Measurements from ENCODE around the gene SLC30A3. TPM values are rescaled to one million over a fixed set of nuclear protein-coding genes. Genes with fewer than 3 reads are reported as not detected.

The SLC30A3 gene
- total RNA-seq, 4 donors from 2014 or later = not detected

DNA sequence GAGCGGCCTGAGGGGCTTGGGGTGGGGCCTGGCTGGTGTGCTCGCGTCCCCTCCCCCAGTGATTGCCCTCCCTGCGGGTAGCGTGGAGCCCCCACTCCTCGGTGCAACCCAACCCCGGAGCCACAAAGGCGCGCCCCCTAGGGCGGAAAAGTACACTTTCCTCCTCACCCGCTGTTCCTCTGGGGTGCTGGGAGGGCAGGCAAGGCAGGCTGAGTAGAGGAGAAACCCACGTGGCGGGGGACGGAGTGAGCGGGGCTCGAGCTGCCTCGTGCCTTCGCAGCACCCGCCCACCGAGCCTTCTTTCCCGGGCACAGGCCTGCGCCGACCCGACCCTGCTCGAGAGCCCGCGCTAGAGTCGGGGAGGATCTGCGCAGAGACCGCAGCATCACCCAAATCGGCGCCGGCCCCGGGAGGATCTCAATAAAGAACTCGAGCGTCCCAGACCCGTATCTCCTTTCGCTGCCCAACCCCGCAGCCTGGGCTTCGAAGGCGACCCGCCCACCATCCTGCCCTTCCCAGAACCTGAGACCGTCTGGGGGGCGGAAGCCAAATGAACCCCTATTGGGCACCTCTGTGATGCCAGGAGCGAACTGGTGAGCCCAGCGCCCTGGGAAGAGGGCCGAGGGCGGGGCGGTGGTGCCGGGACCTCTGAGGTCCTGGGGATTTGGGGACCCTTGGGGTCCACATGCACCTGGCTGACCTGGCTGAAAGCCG, 43.9 kb upstream of the SLC30A3 start:
- TF ChIP-seq, protein P1, sequence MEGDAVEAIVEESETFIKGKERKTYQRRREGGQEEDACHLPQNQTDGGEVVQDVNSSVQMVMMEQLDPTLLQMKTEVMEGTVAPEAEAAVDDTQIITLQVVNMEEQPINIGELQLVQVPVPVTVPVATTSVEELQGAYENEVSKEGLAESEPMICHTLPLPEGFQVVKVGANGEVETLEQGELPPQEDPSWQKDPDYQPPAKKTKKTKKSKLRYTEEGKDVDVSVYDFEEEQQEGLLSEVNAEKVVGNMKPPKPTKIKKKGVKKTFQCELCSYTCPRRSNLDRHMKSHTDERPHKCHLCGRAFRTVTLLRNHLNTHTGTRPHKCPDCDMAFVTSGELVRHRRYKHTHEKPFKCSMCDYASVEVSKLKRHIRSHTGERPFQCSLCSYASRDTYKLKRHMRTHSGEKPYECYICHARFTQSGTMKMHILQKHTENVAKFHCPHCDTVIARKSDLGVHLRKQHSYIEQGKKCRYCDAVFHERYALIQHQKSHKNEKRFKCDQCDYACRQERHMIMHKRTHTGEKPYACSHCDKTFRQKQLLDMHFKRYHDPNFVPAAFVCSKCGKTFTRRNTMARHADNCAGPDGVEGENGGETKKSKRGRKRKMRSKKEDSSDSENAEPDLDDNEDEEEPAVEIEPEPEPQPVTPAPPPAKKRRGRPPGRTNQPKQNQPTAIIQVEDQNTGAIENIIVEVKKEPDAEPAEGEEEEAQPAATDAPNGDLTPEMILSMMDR (IDR thresholded peaks at IDR 0.05; ENCODE audit: low read depth) = no peak

DNA sequence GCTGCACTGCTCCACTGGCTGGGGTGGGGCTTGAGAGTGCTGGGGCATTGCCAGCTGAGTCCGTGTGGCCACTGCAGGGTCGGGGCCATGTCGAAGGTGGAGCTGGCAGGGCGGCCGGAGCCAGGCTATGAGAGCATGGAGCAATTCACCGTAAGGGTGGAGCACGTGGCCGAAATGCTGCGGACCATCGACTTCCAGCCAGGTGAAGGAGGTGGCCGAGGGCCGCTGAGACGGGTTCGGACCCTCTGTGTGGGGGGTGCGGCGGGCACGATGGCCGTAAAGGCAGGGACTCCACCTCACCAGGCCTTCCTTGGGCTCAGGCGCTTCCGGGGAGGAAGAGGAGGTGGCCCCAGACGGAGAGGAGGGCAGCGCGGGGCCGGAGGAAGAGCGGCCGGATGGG, 43.3 kb upstream of the SLC30A3 start:
- TF ChIP-seq, protein P1 (IDR thresholded peaks at IDR 0.05; ENCODE audit: low read depth) = no peak

DNA sequence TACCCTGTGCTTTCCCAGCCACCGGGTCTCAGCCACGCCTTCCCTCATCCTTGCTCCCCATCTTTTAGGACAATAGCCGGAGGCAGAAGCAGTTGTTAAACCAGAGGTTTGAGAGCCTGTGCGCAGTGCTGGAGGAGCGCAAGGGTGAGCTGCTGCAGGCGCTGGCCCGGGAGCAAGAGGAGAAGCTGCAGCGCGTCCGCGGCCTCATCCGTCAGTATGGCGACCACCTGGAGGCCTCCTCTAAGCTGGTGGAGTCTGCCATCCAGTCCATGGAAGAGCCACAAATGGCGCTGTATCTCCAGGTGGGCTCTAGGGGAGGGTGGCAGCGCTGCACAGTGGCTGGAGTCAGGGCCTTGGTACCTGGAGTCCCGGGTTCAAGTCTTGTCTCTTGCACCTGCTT, 42.7 kb upstream of the SLC30A3 start:
- TF ChIP-seq, protein P1 (IDR thresholded peaks at IDR 0.05; ENCODE audit: low read depth) = no peak

DNA sequence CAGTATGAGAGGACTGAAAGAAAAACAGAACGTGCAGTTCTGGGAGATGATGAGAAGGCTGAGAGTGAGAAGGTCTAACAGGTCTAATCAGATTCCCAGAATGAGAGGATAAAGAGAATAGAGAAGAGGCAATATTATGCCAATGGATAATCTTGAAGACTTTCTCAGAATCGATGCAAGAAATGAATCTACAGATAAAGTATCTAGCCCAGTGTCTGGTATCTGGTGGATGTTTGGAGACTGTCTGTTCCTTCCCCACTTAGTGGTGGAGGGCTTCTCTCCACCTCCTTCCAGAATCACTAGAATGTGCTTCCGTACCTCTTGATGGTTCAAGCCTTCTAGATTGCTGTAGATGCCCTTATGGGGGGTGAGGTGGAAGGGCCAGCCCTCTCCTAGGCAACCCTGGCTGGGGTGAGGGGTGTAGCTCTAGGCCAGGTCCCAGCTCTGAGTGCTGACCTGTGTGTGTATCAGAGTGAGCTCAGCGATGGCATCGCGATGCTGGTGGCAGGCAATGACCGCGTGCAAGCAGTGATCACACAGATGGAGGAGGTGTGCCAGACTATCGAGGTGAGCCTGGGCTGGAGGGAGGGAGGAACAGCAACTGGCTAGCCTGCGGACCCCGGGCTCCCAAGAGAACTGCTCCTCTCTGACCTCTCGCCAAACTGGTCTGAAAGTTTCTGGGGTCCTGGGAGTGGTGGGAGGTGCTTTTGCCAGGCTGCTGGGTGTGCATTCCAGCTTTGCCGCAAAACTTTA, 41.8 kb upstream of the SLC30A3 start:
- TF ChIP-seq, protein P1 (IDR thresholded peaks at IDR 0.05; ENCODE audit: low read depth) = no peak

DNA sequence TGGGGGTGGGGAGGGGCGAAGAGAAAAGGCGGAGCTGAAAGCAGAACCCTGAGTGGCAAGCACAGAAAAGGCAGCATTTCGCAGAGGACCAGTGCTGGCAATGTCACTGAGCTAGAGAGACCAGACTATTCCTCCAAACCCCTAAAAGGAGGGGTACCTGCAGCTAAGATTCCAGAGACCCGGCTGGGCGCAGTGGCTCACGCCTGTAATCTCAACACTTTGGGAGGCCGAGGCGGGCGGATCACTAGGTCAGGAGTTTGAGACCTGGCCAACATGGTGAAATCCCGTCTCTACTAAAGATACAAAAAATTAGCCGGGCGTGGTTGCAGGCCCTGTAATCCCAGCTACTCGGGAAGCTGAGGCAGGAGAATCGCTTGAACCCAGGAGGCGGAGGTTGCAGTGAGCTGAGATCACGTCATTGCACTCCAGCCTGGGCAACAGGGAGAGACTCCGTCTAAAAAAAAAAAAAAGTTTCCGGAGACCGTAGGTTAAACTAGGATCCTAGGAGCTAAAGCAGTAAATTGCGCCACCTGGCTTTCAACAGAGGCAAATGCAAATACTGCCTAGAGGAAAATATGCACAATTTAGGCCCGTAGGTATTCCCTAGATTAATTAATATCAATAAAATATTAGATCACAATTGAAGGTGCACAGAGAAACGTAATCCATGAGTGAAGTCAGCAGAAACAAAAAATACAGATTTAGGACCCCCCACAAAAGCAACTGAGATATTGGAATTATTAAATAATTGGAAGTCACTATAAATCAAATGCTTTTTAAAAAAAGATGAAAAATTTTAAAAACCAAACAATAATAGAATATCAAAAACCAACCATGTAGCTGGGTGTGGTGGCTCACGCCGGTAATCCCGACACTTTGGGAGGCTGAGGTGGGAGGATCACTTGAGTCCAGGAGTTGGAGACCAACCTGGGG, 40.5 kb upstream of the SLC30A3 start:
- TF ChIP-seq, protein P1 (IDR thresholded peaks at IDR 0.05; ENCODE audit: low read depth) = no peak

DNA sequence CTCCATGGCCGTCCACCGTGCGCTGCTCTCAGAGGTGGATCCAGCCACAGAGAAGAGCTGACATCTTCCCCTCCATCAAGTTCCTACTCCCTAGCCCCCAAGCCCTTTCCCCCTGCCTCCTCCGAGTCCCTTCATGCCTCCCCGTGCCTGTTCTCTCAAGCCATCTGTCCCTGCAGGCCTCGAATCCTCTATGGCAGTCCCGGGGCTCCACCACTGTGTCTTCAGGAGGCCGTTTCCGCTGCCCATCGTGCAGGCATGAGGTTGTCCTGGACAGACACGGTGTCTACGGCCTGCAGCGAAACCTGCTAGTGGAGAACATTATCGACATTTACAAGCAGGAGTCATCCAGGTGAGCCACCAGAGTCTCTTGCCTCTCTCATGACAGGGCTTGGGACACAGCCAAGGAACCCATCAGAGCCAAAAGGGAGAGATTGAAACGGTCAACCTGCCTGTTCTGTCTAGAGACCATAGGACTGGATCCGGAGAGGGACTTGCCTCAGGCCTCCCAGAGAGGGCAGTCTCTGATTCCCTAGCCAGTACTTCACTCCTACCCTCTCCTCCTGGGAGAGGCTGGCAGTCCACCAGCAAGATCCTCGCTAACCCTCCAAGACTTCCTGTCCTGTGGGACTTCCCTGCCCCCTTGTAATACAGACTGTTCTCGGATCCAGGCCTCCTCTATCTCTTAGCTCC, 35.7 kb upstream of the SLC30A3 start:
- TF ChIP-seq, protein P1 (IDR thresholded peaks at IDR 0.05; ENCODE audit: low read depth) = no peak
